ENCODE measurements around the gene CEBPE. TPM values are rescaled to one million over a fixed set of nuclear protein-coding genes. Genes with fewer than 3 reads are reported as not detected.

CEBPE gene
- total and polyA plus RNA-seq, 2 donors (not counting 1 experiment from before 2014, with no cell fraction given) = 0.37 to 0.45 TPM

DNA sequence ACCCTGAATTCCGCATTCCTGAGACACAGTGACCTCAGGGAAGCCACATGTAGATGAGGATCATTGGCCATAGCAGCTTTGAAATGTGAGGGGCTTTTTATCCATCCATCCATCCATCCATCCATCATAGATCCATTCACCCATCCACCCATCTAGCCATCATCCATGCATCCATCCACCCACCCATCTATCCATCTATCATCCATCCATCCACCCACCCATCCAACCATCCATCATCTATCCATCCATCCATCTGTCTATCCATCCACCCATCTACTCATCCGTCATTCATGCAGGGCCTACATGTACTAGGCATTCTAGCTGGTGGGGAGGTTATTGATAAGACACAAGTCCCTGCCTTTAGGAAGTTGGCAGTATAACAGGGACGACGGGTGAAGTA is 27.9 kb upstream of the CEBPE start:
- Mint-ChIP-seq H3K4me1 (peaks cover 6% of the 10 kb centered on the region), H3K27ac (no peak overlapping the region), H3K27me3 (peaks cover 12% of the 10 kb centered on the region), H3K4me3 (no peak overlapping the region), H3K9me3 (ENCODE audit: insufficient read depth) (no peaks in the 10 kb centered on the region)
- Histone ChIP-seq H3K4me1 (ENCODE audit: control insufficient read depth in 2 of 2, insufficient read depth in 2 of 2, low read length in 2 of 2) (no peaks in the 10 kb centered on the region), H3K4me3 (ENCODE audit: control extremely low read depth in 1 of 5, extremely low read depth in 1 of 5, insufficient read depth in 1 of 5, low read depth in 2 of 5, low read length in 4 of 5) (no peak overlapping the region), H3K27me3 (replicated peaks in 1 of 4; ENCODE audit: control extremely low read depth in 1 of 4, control insufficient read depth in 3 of 4, insufficient read depth in 4 of 4, low read length in 3 of 4) (no peaks in the 10 kb centered on the region), H3K4me2 (replicated peaks; ENCODE audit: low read depth, low read length, poor library complexity, severe bottlenecking) (no peak overlapping the region), H4K20me1 (ENCODE audit: control insufficient read depth, insufficient read depth, low read length, poor library complexity, severe bottlenecking) (no peaks in the 10 kb centered on the region), H3K9ac (ENCODE audit: low read length) (no peak overlapping the region), H3K36me3 (replicated peaks in 1 of 2; ENCODE audit: control extremely low read depth in 1 of 2, control insufficient read depth in 1 of 2, extremely low read depth in 1 of 2, insufficient read depth in 2 of 2, low read length in 1 of 2) (no peaks in the 10 kb centered on the region), H2AFZ (ENCODE audit: insufficient read depth, low read depth, low read length, poor library complexity, severe bottlenecking) (no peak overlapping the region), H3K79me2 (ENCODE audit: control insufficient read depth, insufficient read depth, low read length) (no peaks in the 10 kb centered on the region), H3K27ac (ENCODE audit: low read length in 2 of 2) (no peak overlapping the region), H3K9me3 (ENCODE audit: control extremely low read depth in 1 of 3, control insufficient read depth in 2 of 3, insufficient read depth in 1 of 3, low read length in 2 of 3) (no peaks in the 10 kb centered on the region)
- ChIA-PET POLR2A (no interaction called here), CTCF (no interaction called here)
- DNase-seq = no peak
- intact Hi-C loops (cut with micrococcal nuclease) = no loop called here
- no peak for TF ChIP-seq EZH2 (IDR thresholded peaks at IDR 0.05; ENCODE audit: borderline replicate concordance, insufficient read depth, low read depth, low read length, poor library complexity, severe bottlenecking)
- TF ChIP-seq, protein P1, sequence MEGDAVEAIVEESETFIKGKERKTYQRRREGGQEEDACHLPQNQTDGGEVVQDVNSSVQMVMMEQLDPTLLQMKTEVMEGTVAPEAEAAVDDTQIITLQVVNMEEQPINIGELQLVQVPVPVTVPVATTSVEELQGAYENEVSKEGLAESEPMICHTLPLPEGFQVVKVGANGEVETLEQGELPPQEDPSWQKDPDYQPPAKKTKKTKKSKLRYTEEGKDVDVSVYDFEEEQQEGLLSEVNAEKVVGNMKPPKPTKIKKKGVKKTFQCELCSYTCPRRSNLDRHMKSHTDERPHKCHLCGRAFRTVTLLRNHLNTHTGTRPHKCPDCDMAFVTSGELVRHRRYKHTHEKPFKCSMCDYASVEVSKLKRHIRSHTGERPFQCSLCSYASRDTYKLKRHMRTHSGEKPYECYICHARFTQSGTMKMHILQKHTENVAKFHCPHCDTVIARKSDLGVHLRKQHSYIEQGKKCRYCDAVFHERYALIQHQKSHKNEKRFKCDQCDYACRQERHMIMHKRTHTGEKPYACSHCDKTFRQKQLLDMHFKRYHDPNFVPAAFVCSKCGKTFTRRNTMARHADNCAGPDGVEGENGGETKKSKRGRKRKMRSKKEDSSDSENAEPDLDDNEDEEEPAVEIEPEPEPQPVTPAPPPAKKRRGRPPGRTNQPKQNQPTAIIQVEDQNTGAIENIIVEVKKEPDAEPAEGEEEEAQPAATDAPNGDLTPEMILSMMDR (IDR thresholded peaks at IDR 0.05) = no peak
- WGBS (ENCODE audit: insufficient coverage) = 94% methylated on average over 2 of the region's 4 CpGs
- ATAC-seq (ENCODE audit: low read depth) = no peak

DNA sequence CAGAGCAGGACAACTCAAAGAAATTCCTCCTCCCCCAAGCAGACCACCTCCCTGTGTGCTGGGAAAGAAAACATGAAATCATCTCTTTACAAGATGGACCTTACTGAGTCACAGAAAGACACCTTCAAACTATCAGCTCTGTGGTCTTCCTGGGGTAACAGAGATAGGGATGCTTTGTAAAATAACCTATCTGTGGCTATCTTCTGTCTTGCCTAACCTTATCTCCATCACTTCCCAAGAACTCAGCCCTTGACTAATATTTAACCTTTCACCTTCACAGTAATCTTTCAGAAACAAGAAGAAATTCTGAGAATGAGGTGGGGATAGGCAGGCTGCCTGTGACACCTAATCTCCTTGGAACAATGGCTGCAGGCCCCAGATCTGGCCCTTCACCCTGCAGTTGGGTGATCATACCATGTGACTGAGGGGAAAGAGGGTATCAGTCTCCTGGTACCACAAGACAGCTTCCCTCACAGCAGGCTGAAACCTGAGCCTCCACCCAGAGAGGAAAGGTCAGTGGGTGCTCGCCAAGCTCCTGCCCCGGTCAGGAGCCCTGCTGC is 27.4 kb upstream of the CEBPE start:
- Histone ChIP-seq H3K79me2 (ENCODE audit: control insufficient read depth, insufficient read depth, low read length) (no peaks in the 10 kb centered on the region), H3K27ac (ENCODE audit: low read length in 2 of 2) (no peak overlapping the region), H3K4me1 (ENCODE audit: control insufficient read depth in 2 of 2, insufficient read depth in 2 of 2, low read length in 2 of 2) (no peaks in the 10 kb centered on the region), H2AFZ (ENCODE audit: insufficient read depth, low read depth, low read length, poor library complexity, severe bottlenecking) (no peak overlapping the region), H4K20me1 (ENCODE audit: control insufficient read depth, insufficient read depth, low read length, poor library complexity, severe bottlenecking) (no peaks in the 10 kb centered on the region), H3K9me3 (ENCODE audit: control extremely low read depth in 1 of 3, control insufficient read depth in 2 of 3, insufficient read depth in 1 of 3, low read length in 2 of 3) (no peaks in the 10 kb centered on the region), H3K4me2 (replicated peaks; ENCODE audit: low read depth, low read length, poor library complexity, severe bottlenecking) (no peak overlapping the region), H3K9ac (ENCODE audit: low read length) (no peak overlapping the region), H3K27me3 (replicated peaks in 1 of 4; ENCODE audit: control extremely low read depth in 1 of 4, control insufficient read depth in 3 of 4, insufficient read depth in 4 of 4, low read length in 3 of 4) (no peaks in the 10 kb centered on the region), H3K4me3 (ENCODE audit: control extremely low read depth in 1 of 5, extremely low read depth in 1 of 5, insufficient read depth in 1 of 5, low read depth in 2 of 5, low read length in 4 of 5) (no peak overlapping the region), H3K36me3 (replicated peaks in 1 of 2; ENCODE audit: control extremely low read depth in 1 of 2, control insufficient read depth in 1 of 2, extremely low read depth in 1 of 2, insufficient read depth in 2 of 2, low read length in 1 of 2) (no peaks in the 10 kb centered on the region)
- Mint-ChIP-seq H3K9me3 (ENCODE audit: insufficient read depth) (no peaks in the 10 kb centered on the region), H3K4me3 (no peak overlapping the region), H3K27ac (no peak overlapping the region), H3K4me1 (peaks cover 6% of the 10 kb centered on the region), H3K27me3 (peaks cover 12% of the 10 kb centered on the region)
- intact Hi-C loops (cut with micrococcal nuclease) = no loop called here
- no peak for TF ChIP-seq EZH2 (IDR thresholded peaks at IDR 0.05; ENCODE audit: borderline replicate concordance, insufficient read depth, low read depth, low read length, poor library complexity, severe bottlenecking)
- TF ChIP-seq, protein P1 (IDR thresholded peaks at IDR 0.05) = no peak
- WGBS (ENCODE audit: insufficient coverage) = 97% methylated on average over 2 of the region's 2 CpGs
- DNase-seq (no peak), ATAC-seq (ENCODE audit: low read depth) (no peak)
- POLR2A ChIA-PET = no interaction called here
- CTCF ChIA-PET = no interaction called here

All from B cell (primary cell).